ENCODE measurements around the gene CCDC102B. TPM values are rescaled to one million over a fixed set of nuclear protein-coding genes. Genes with fewer than 3 reads are reported as not detected.

The CCDC102B gene
- total and polyA plus RNA-seq, 2 of the 8 experiments (the other 6 are each of a cell fraction or from before 2014, with no cell fraction given): 0.80 to 1.1 TPM

- H2AK5ac ChIP-seq (ENCODE audit: low read depth, low read length): no peak overlapping the region
- CTCF ChIA-PET (ENCODE audit: partially characterized antibody): no interaction called here
These were observed 233.7 kb downstream of the CCDC102B start for GRCh38 chr18:69031571-69031970.

More at GRCh38 chr18:69031571-69031970, 233.7 kb downstream of the CCDC102B start:
- no peak overlapping the region for H3K23ac ChIP-seq (ENCODE audit: insufficient read length)
- H3K56ac ChIP-seq (replicated peaks; ENCODE audit: insufficient read length, low read depth, low read length): no peak overlapping the region
- H3K14ac ChIP-seq (ENCODE audit: insufficient read length): no peak overlapping the region
- TF ChIP-seq SP4 (IDR thresholded peaks at IDR 0.05; ENCODE audit: low read length): no peak
- no peaks in the 10 kb centered on the region for H3K27me3 ChIP-seq (replicated peaks in 1 of 4; ENCODE audit: control insufficient read depth in 3 of 4, extremely low read depth in 1 of 4, insufficient read depth in 3 of 4, low read length in 3 of 4)
- H3K18ac ChIP-seq (ENCODE audit: extremely low read depth, low read length): no peak overlapping the region
- no peaks in the 10 kb centered on the region for H3K4me1 ChIP-seq (replicated peaks in 1 of 4; ENCODE audit: control insufficient read depth in 3 of 4, insufficient read depth in 4 of 4, low read length in 3 of 4)
- H2BK20ac ChIP-seq (ENCODE audit: low read length): no peak overlapping the region
- no peaks in the 10 kb centered on the region for H3K36me3 ChIP-seq (ENCODE audit: control insufficient read depth in 2 of 4, insufficient read depth in 4 of 4, low read length in 3 of 4)
- POLR2A ChIA-PET (ENCODE audit: partially characterized antibody): no interaction called here
- H2BK15ac ChIP-seq (ENCODE audit: low read length): no peak overlapping the region
- no peak overlapping the region for H2BK5ac ChIP-seq (ENCODE audit: low read depth, low read length)
- H3K4me2 ChIP-seq (ENCODE audit: insufficient read depth in 1 of 2, low read depth in 2 of 2, low read length in 2 of 2): no peak overlapping the region
- no peak overlapping the region for H3K9ac ChIP-seq (replicated peaks in 1 of 4; ENCODE audit: extremely low read depth in 1 of 4, low read depth in 3 of 4, low read length in 3 of 4)
- no peak overlapping the region for H4K8ac ChIP-seq (ENCODE audit: extremely low read depth, insufficient read depth, low read length)
- no peaks in the 10 kb centered on the region for H3K9me3 ChIP-seq (ENCODE audit: insufficient read depth in 2 of 2, low read depth in 1 of 2, low read length in 1 of 2)
- no peaks in the 10 kb centered on the region for H3K79me1 ChIP-seq (ENCODE audit: low read depth, low read length)
- no peak overlapping the region for H4K5ac ChIP-seq (ENCODE audit: insufficient read length, low read depth, low read length)
- no peak overlapping the region for H3K4me3 ChIP-seq (ENCODE audit: extremely low read depth in 1 of 4, insufficient read depth in 2 of 4, low read depth in 3 of 4, low read length in 4 of 4)
- no peaks in the 10 kb centered on the region for H4K20me1 ChIP-seq (replicated peaks in 1 of 2; ENCODE audit: control insufficient read depth in 1 of 2, insufficient read depth in 2 of 2, low read length in 2 of 2)
- H2BK120ac ChIP-seq (replicated peaks; ENCODE audit: low read depth, low read length): no peak overlapping the region
- no peak overlapping the region for H3K4ac ChIP-seq (replicated peaks; ENCODE audit: insufficient read length, low read depth, low read length)
- H3K23me2 ChIP-seq (ENCODE audit: low read depth, low read length): no peaks in the 10 kb centered on the region
- DNase-seq (ENCODE audit: low read depth in 1 of 2, low spot score in 2 of 2) (no peak), FAIRE-seq (no peak)
- H3K27ac ChIP-seq (ENCODE audit: low read depth, low read length): no peak overlapping the region
- no peak overlapping the region for H4K91ac ChIP-seq (replicated peaks; ENCODE audit: insufficient read length, low read length)
- 78% methylated on average over 1 of the region's 1 CpG; no CpG with 5 or more reads in 1 of the 2 experiments for WGBS, 2 experiments (ENCODE audit: extremely low coverage in 1 of 2, insufficient coverage in 1 of 2, insufficient read length in 1 of 2, insufficient replicate concordance in 2 of 2, low coverage in 1 of 2, low lambda C conversion rate in 2 of 2, missing lambda C conversion rate in 1 of 2)
- H2AFZ ChIP-seq (ENCODE audit: low read length): no peak overlapping the region
- no peaks in the 10 kb centered on the region for H3K79me2 ChIP-seq (ENCODE audit: control insufficient read depth in 1 of 2, insufficient read depth in 2 of 2, low read length in 2 of 2)
- no peak overlapping the region for H2BK12ac ChIP-seq (ENCODE audit: low read depth, low read length)
